HEK293 (cell line): Measurements from ENCODE around the gene ACTL8.

Experiments
- BCL11B ChIP-seq: fragments of 450-650 bp; formaldehyde crosslinking; IDR thresholded peaks from 2 replicates; pipeline ENCODE4 v1.5.1; 2016; ENCODE audit warnings: low read depth, missing biosample characterization, missing genetic modification characterization
- GFI1B ChIP-seq: fragments of 450-650 bp; formaldehyde crosslinking; IDR thresholded peaks from 2 replicates; pipeline ENCODE4 v1.5.1; 2016; ENCODE audit warnings: missing biosample characterization, missing genetic modification characterization
- GLI4 ChIP-seq: fragments of 450-650 bp; formaldehyde crosslinking; IDR thresholded peaks from 2 replicates; pipeline ENCODE4 v1.5.1; 2016; ENCODE audit warnings: missing biosample characterization, missing genetic modification characterization
- KLF10 ChIP-seq: fragments of 450-650 bp; IDR thresholded peaks from 2 replicates; pipeline ENCODE4 v1.5.1; 2018; ENCODE audit warnings: missing biosample characterization, mild to moderate bottlenecking, missing genetic modification characterization
- KLF7 ChIP-seq: fragments of 450-650 bp; formaldehyde crosslinking; IDR thresholded peaks from 2 replicates; pipeline ENCODE4 v1.5.1; 2016; ENCODE audit warnings: missing biosample characterization, missing genetic modification characterization, borderline replicate concordance
- KLF9 ChIP-seq: fragments of 450-650 bp; formaldehyde crosslinking; IDR thresholded peaks from 2 replicates; pipeline ENCODE4 v1.5.1; 2016; ENCODE audit warnings: missing biosample characterization, missing genetic modification characterization, low read depth
- MYNN ChIP-seq: fragments of 450-650 bp; formaldehyde crosslinking; IDR thresholded peaks from 2 replicates; pipeline ENCODE4 v1.5.1; 2016; ENCODE audit warnings: missing biosample characterization, missing genetic modification characterization, borderline replicate concordance
- MZF1 ChIP-seq: fragments of 450-650 bp; formaldehyde crosslinking; IDR thresholded peaks from 2 replicates; pipeline ENCODE4 v1.5.1; 2017; ENCODE audit warnings: missing biosample characterization, missing genetic modification characterization, borderline replicate concordance
- SCRT1 ChIP-seq: fragments of 450-650 bp; formaldehyde crosslinking; IDR thresholded peaks from 2 replicates; pipeline ENCODE4 v1.5.1; 2016; ENCODE audit warnings: missing biosample characterization, missing genetic modification characterization, borderline replicate concordance
- SP2 ChIP-seq: fragments of 450-650 bp; formaldehyde crosslinking; IDR thresholded peaks from 2 replicates; pipeline ENCODE4 v1.5.1; 2016; ENCODE audit warnings: missing biosample characterization, missing genetic modification characterization
- SP7 ChIP-seq: fragments of 450-650 bp; formaldehyde crosslinking; IDR thresholded peaks from 2 replicates; pipeline ENCODE4 v1.5.1; 2016; ENCODE audit warnings: missing biosample characterization, missing genetic modification characterization
- YY1 ChIP-seq: fragments of 450-650 bp; formaldehyde crosslinking; IDR thresholded peaks from 2 replicates; pipeline ENCODE4 v1.5.1; 2018; ENCODE audit warnings: missing biosample characterization, missing genetic modification characterization
- ZBTB48 ChIP-seq: fragments of 450-650 bp; formaldehyde crosslinking; IDR thresholded peaks from 2 replicates; pipeline ENCODE4 v1.5.1; 2016; ENCODE audit warnings: missing biosample characterization, missing genetic modification characterization
- ZFHX2 ChIP-seq: fragments of 450-650 bp; formaldehyde crosslinking; conservative IDR thresholded peaks from 2 replicates; pipeline ENCODE4 v1.5.1; 2016; ENCODE audit warnings: missing biosample characterization, missing genetic modification characterization
- ZFP3 ChIP-seq: fragments of 450-650 bp; formaldehyde crosslinking; IDR thresholded peaks from 2 replicates; pipeline ENCODE4 v1.5.1; 2016; ENCODE audit warnings: low read depth, missing biosample characterization, missing genetic modification characterization
- ZNF114 ChIP-seq: fragments of 450-650 bp; formaldehyde crosslinking; IDR thresholded peaks from 2 replicates; pipeline ENCODE4 v1.5.0; 2017; ENCODE audit warnings: missing biosample characterization, missing genetic modification characterization
- ZNF184 ChIP-seq: fragments of 450-650 bp; IDR thresholded peaks from 2 replicates; pipeline ENCODE4 v1.5.1; 2018; ENCODE audit warnings: missing biosample characterization, mild to moderate bottlenecking, missing genetic modification characterization
- ZNF221 ChIP-seq: fragments of 450-650 bp; formaldehyde crosslinking; IDR thresholded peaks from 2 replicates; pipeline ENCODE4 v1.5.1; 2017; ENCODE audit warnings: missing biosample characterization, missing genetic modification characterization, borderline replicate concordance
- ZNF23 ChIP-seq: fragments of 450-650 bp; formaldehyde crosslinking; IDR thresholded peaks from 2 replicates; pipeline ENCODE4 v1.5.1; 2016; ENCODE audit warnings: missing biosample characterization, missing genetic modification characterization, borderline replicate concordance
- ZNF24 ChIP-seq: fragments of 450-650 bp; formaldehyde crosslinking; IDR thresholded peaks from 2 replicates; pipeline ENCODE4 v1.5.1; 2016; ENCODE audit warnings: missing biosample characterization, missing genetic modification characterization
- ZNF302 ChIP-seq: fragments of 450-650 bp; formaldehyde crosslinking; IDR thresholded peaks from 2 replicates; pipeline ENCODE4 v1.5.1; 2016; ENCODE audit warnings: missing biosample characterization, missing genetic modification characterization, low read depth
- ZNF341 ChIP-seq: fragments of 450-650 bp; formaldehyde crosslinking; IDR thresholded peaks from 2 replicates; pipeline ENCODE4; 2016; ENCODE audit warnings: low read depth, missing biosample characterization, missing genetic modification characterization
- ZNF37A ChIP-seq: fragments of 450-650 bp; IDR thresholded peaks from 2 replicates; pipeline ENCODE4 v1.5.1; 2018; ENCODE audit warnings: missing biosample characterization, missing genetic modification characterization
- ZNF391 ChIP-seq: fragments of 450-650 bp; formaldehyde crosslinking; IDR thresholded peaks from 2 replicates; pipeline ENCODE4 v1.5.1; 2016; ENCODE audit warnings: low read depth, missing biosample characterization, missing genetic modification characterization, borderline replicate concordance
- ZNF398 ChIP-seq: fragments of 450-650 bp; formaldehyde crosslinking; IDR thresholded peaks from 2 replicates; pipeline ENCODE4 v1.5.1; 2017; ENCODE audit warnings: missing biosample characterization, missing genetic modification characterization
- ZNF433 ChIP-seq: fragments of 450-650 bp; formaldehyde crosslinking; IDR thresholded peaks from 2 replicates; pipeline ENCODE4 v1.5.1; 2016; ENCODE audit warnings: missing biosample characterization, missing genetic modification characterization, low read depth
- ZNF473 ChIP-seq: fragments of 450-650 bp; formaldehyde crosslinking; IDR thresholded peaks from 2 replicates; pipeline ENCODE4 v1.5.1; 2017; ENCODE audit warnings: missing biosample characterization, missing genetic modification characterization
- ZNF544 ChIP-seq: fragments of 450-650 bp; formaldehyde crosslinking; IDR thresholded peaks from 2 replicates; pipeline ENCODE4 v1.5.0; 2017; ENCODE audit warnings: missing biosample characterization, missing genetic modification characterization
- ZNF548 ChIP-seq: fragments of 450-650 bp; formaldehyde crosslinking; IDR thresholded peaks from 2 replicates; pipeline ENCODE4 v1.5.1; 2016; ENCODE audit warnings: missing biosample characterization, missing genetic modification characterization
- ZNF558 ChIP-seq: fragments of 450-650 bp; formaldehyde crosslinking; IDR thresholded peaks from 2 replicates; pipeline ENCODE4 v1.5.1; 2016; ENCODE audit warnings: missing biosample characterization, missing genetic modification characterization
- ZNF560 ChIP-seq: fragments of 450-650 bp; formaldehyde crosslinking; IDR thresholded peaks from 2 replicates; pipeline ENCODE4 v1.5.1; 2017; ENCODE audit warnings: missing biosample characterization, missing genetic modification characterization, borderline replicate concordance
- ZNF585B ChIP-seq: fragments of 450-650 bp; formaldehyde crosslinking; IDR thresholded peaks from 2 replicates; pipeline ENCODE4 v1.5.1; 2016; ENCODE audit warnings: missing biosample characterization, missing genetic modification characterization
- ZNF645 ChIP-seq: fragments of 450-650 bp; formaldehyde crosslinking; IDR thresholded peaks from 2 replicates; pipeline ENCODE4; 2016; ENCODE audit warnings: missing biosample characterization, missing genetic modification characterization
- ZNF76 ChIP-seq: fragments of 450-650 bp; formaldehyde crosslinking; IDR thresholded peaks from 2 replicates; pipeline ENCODE4; 2016; ENCODE audit warnings: low read depth, missing biosample characterization, missing genetic modification characterization, borderline replicate concordance
- ZNF785 ChIP-seq: fragments of 450-650 bp; formaldehyde crosslinking; IDR thresholded peaks from 2 replicates; pipeline ENCODE4 v1.5.1; 2016; ENCODE audit warnings: missing biosample characterization, missing genetic modification characterization

Gene ACTL8

GRCh38 chr1:17765444-17766411 lies 10.6 kb downstream of the ACTL8 start (continued):
- TF ChIP-seq GLI4 (tag by site-specific recombination): no peak
- TF ChIP-seq ZNF302 (tag by site-specific recombination): no peak
- no peak for TF ChIP-seq ZFHX2 (tag by site-specific recombination)
- TF ChIP-seq SP2: no peak
- TF ChIP-seq ZNF473: no peak
- TF ChIP-seq GFI1B: no peak
- no peak for TF ChIP-seq ZNF391 (tag by site-specific recombination)
- no peak for TF ChIP-seq KLF10
- no peak for TF ChIP-seq ZFP3 (tag by site-specific recombination)
- 0 out of 2 replicates have a peak, but pooled peaks have one; percentile 68 for TF ChIP-seq SP7 (tag by site-specific recombination)
- TF ChIP-seq KLF7: no peak
- no peak for TF ChIP-seq BCL11B (tag by site-specific recombination)
- TF ChIP-seq MYNN (tag by site-specific recombination): no peak
- TF ChIP-seq ZNF433 (tag by site-specific recombination): no peak
- no peak for TF ChIP-seq ZNF221 (tag by site-specific recombination)
- TF ChIP-seq ZNF37A (tag by site-specific recombination): no peak
- TF ChIP-seq ZNF24 (tag by site-specific recombination): peak; percentile 90
- TF ChIP-seq ZNF558 (tag by site-specific recombination): no peak
- no peak for TF ChIP-seq ZNF645 (tag by site-specific recombination)
- TF ChIP-seq ZNF114 (tag by site-specific recombination): no peak
- TF ChIP-seq YY1 (tag by site-specific recombination): no peak
- TF ChIP-seq ZNF341 (tag by site-specific recombination): peak; percentile 25; the same call in 1 of the 2 replicates
- no peak for TF ChIP-seq ZNF548 (tag by site-specific recombination)
- TF ChIP-seq KLF9 (tag by site-specific recombination): no peak
- TF ChIP-seq ZNF76 (tag by site-specific recombination): no peak
- no peak for TF ChIP-seq ZNF184 (tag by site-specific recombination)
- TF ChIP-seq ZBTB48 (tag by site-specific recombination): peak; percentile 65
- no peak for TF ChIP-seq ZNF23
- no peak for TF ChIP-seq ZNF398 (tag by site-specific recombination)
- no peak for TF ChIP-seq ZNF585B (tag by site-specific recombination)
- TF ChIP-seq ZNF560 (tag by site-specific recombination): no peak
- TF ChIP-seq MZF1 (tag by site-specific recombination): no peak
- TF ChIP-seq SCRT1 (tag by site-specific recombination): no peak
- TF ChIP-seq ZNF785 (tag by site-specific recombination): no peak
- TF ChIP-seq ZNF544 (tag by site-specific recombination): no peak
